ENCODE data around the gene SAMD4A.

The SAMD4A gene

DNA sequence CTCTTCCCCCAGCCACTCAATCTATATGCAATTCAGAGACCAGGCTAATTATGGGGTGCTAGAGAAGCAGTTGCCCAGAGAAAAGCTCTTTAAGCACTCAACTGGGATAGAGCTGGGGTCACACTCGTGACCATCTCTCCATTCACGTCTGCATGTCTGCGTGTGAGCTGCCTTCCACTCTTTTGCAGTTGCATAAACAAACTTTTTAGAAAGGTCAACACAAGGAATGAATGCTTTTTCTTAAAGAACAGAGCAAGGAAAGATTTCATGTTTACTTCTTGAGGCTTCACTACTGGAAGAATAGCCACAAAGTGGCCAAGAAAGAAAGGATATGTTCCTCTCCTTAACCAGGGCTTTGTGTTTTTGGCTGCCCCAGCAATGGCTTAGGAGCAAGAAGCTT, 151.1 kb downstream of the SAMD4A start:
- FAIRE-seq (no peak), DNase-seq (ENCODE audit: insufficient read length, low spot score) (no peak)
- no peak for TF ChIP-seq POLR2A (IDR thresholded peaks at IDR 0.05; ENCODE audit: low read depth, low read length)

- FAIRE-seq (no peak), DNase-seq (ENCODE audit: insufficient read length, low spot score) (no peak)
- TF ChIP-seq POLR2A (IDR thresholded peaks at IDR 0.05; ENCODE audit: low read depth, low read length) = no peak
Observed at GRCh38 chr14:54719406-54719805, 152.5 kb downstream of the SAMD4A start.

GRCh38 chr14:54722791-54723432, 156.0 kb downstream of the SAMD4A start:
- DNase-seq (ENCODE audit: insufficient read length, low spot score) (no peak), FAIRE-seq (no peak)
- no peak for TF ChIP-seq POLR2A (IDR thresholded peaks at IDR 0.05; ENCODE audit: low read depth, low read length)

- no peak for TF ChIP-seq POLR2A (IDR thresholded peaks at IDR 0.05; ENCODE audit: low read depth, low read length)
- no peak for FAIRE-seq
- no peak for DNase-seq (ENCODE audit: insufficient read length, low spot score)
Observed at GRCh38 chr14:54724123-54724522, 157.2 kb downstream of the SAMD4A start.

DNA sequence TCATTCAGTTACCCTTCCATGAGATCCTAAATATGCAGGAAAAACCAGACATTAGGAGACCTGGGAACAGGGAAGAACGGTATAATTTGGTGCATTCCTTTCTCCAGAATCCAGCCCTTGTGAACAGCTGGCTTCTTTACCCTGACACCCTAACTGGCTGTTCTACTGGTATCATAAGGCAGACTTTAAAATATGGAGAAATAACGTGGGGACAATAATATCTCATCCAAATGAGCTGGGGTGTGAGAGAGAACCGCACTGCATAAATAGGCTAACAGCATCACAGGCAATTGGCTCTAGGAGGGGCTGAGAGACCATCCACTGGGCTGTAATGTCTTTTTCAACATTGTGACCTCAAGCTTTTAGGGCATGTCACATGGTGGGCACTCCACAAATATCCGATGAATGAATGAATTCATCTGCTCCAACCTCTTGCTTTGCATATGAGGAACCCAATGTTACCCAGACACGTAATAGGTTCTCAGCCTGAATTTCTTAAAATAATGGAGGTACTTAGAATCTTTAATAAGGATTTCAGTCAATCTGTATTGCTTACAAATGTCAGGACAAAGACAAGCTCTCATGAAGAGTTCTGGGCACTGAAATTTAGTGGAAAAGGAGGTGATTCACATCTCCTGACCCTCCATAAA, 157.9 kb downstream of the SAMD4A start:
- DNase-seq (ENCODE audit: insufficient read length, low spot score) (no peak), FAIRE-seq (no peak)
- no peak for TF ChIP-seq POLR2A (IDR thresholded peaks at IDR 0.05; ENCODE audit: low read depth, low read length)

- FAIRE-seq (no peak), DNase-seq (ENCODE audit: insufficient read length, low spot score) (no peak)
- no peak for TF ChIP-seq POLR2A (IDR thresholded peaks at IDR 0.05; ENCODE audit: low read depth, low read length)
Observed at GRCh38 chr14:54725998-54726397, 159.1 kb downstream of the SAMD4A start.

GRCh38 chr14:54727929-54728328, 161.0 kb downstream of the SAMD4A start:
- TF ChIP-seq POLR2A (IDR thresholded peaks at IDR 0.05; ENCODE audit: low read depth, low read length) = no peak
- no peak for DNase-seq (ENCODE audit: insufficient read length, low spot score)
- no peak for FAIRE-seq

DNA sequence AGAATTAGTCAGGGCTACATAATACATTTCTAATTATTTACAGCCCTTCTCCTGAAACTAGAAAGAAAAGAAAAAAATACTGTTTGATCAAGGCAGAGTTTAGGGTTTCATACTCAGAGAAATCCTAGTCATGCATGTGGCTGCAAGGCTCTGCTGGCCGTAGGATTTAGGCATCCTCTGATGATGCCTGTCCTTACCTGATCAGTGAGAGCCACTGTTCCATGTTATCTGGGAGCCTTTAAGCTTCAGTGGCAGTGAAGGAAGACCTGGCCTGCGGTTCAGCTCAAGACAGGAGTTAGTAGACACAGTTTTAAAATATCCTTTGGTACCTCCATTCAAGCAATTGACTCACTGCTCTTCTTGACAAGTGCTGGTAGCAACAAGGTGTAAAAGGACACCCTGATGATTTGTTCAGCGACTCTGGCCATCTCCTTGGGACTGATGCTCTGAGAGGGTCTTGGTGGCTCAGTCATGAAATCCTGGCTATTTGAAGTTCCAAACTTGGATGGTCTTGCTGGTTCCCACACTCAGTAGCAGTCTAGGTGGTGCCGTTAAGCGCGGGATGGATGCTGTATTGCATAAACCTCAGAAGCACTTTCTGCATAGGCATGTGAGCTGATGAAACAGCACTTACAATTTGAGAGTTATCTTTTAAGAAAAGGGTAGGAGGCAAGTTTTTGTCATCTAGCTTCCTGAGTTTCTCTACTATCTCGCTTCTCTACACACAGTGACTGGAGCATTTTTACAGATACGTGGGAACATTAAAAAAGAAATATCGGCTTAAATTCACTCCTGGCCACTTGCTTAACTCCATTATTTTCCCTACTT, 162.0 kb downstream of the SAMD4A start:
- DNase-seq (ENCODE audit: insufficient read length, low spot score) = no peak

GRCh38 chr14:54730156-54730961, 163.4 kb downstream of the SAMD4A start:
- no peak for TF ChIP-seq POLR2A (IDR thresholded peaks at IDR 0.05; ENCODE audit: low read depth, low read length)
- DNase-seq (ENCODE audit: insufficient read length, low spot score) = no peak
- FAIRE-seq = no peak

More for the DNA sequence above, 162.0 kb downstream of the SAMD4A start:
- FAIRE-seq = no peak
- TF ChIP-seq POLR2A (IDR thresholded peaks at IDR 0.05; ENCODE audit: low read depth, low read length) = no peak

- DNase-seq (ENCODE audit: insufficient read length, low spot score) (no peak), FAIRE-seq (no peak)
- TF ChIP-seq POLR2A (IDR thresholded peaks at IDR 0.05; ENCODE audit: low read depth, low read length) = no peak
Observed at GRCh38 chr14:54734966-54735365, 168.0 kb downstream of the SAMD4A start.

GRCh38 chr14:54735424-54735823, 168.5 kb downstream of the SAMD4A start:
- FAIRE-seq = no peak

GRCh38 chr14:54737132-54737711, 170.3 kb downstream of the SAMD4A start:
- peak; percentile 15 for FAIRE-seq
- TF ChIP-seq POLR2A (IDR thresholded peaks at IDR 0.05; ENCODE audit: low read depth, low read length) = no peak
- DNase-seq (ENCODE audit: insufficient read length, low spot score) = peak; percentile 30

More at GRCh38 chr14:54735424-54735823, 168.5 kb downstream of the SAMD4A start:
- DNase-seq (ENCODE audit: insufficient read length, low spot score) = no peak
- no peak for TF ChIP-seq POLR2A (IDR thresholded peaks at IDR 0.05; ENCODE audit: low read depth, low read length)

DNA sequence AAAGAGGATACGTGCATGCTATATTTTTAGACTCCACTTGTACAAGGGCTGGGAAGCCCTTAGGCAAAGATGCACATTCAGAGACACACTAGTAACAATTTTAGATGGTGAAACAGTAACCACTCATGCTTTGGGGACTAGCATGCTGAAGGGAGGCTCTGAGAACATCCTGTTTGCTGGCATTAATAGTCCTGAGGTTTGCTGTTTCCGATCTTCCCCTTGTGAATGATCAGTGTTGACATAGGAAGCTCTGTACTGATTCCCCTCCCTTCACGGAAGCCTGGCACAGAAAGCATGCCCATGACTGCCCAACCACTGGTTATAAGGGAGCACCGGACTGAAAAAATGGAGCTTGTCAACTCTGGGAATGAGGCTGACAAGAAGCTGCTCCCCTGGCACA, 171.1 kb downstream of the SAMD4A start:
- no peak for TF ChIP-seq POLR2A (IDR thresholded peaks at IDR 0.05; ENCODE audit: low read depth, low read length)
- FAIRE-seq = no peak
- no peak for DNase-seq (ENCODE audit: insufficient read length, low spot score)

Data from H54 (cell line).